ENCODE measurements around the gene FBXO3. TPM values are rescaled to one million over a fixed set of nuclear protein-coding genes. Genes with fewer than 3 reads are reported as not detected.

Gene FBXO3
- total RNA-seq, 4 donors from 2014 or later: 31.2 to 45.8 (median 33.4) TPM

Other genes starting within 250 kb of the FBXO3 start
- not detected for gene C11orf91, start 73.7 kb downstream of the FBXO3 start, total RNA-seq
- 100 to 1,000 TPM; 476 to 717 (median 695) TPM for gene CD59, start 38.1 kb downstream of the FBXO3 start, total RNA-seq
- 10 to 100 TPM in 3 of 4 donors, 1 to 10 TPM in 1; 5.3 to 41.9 (median 19.2) TPM for gene LMO2, start 117.6 kb upstream of the FBXO3 start, total RNA-seq